GM19397 (cell line): Measurements from ENCODE around the gene BUB1B.

Experiments
- ATAC-seq: cut with Tn5 transposase; IDR thresholded peaks from one replicate; pipeline ENCODE4 v1.9.1; 2021; ENCODE audit warnings: mild to moderate bottlenecking, moderate library complexity; ENCODE audit not compliant: unreplicated experiment

BUB1B gene

GRCh38 chr15:40239693-40240618, 79.1 kb downstream of the BUB1B start:
- no peak for ATAC-seq

- ATAC-seq, result no peak
Observed at GRCh38 chr15:40240619-40241221, 79.9 kb downstream of the BUB1B start.

GRCh38 chr15:40241269-40242212, 80.7 kb downstream of the BUB1B start:
- no peak for ATAC-seq

- ATAC-seq, result no peak
Observed at GRCh38 chr15:40242213-40242599, 81.3 kb downstream of the BUB1B start.

- no peak for ATAC-seq
Observed at GRCh38 chr15:40242601-40243000, 81.7 kb downstream of the BUB1B start.

- no peak for ATAC-seq
Observed at GRCh38 chr15:40243126-40243810, 82.4 kb downstream of the BUB1B start.

GRCh38 chr15:40244961-40245523, 84.2 kb downstream of the BUB1B start:
- no peak for ATAC-seq

- ATAC-seq, result no peak
Observed at GRCh38 chr15:40245666-40246450, 85.0 kb downstream of the BUB1B start.

GRCh38 chr15:40246496-40247280, 85.8 kb downstream of the BUB1B start:
- ATAC-seq, result no peak

- no peak for ATAC-seq
Observed at GRCh38 chr15:40247406-40247971, 86.6 kb downstream of the BUB1B start.

- no peak for ATAC-seq
Observed at GRCh38 chr15:40248006-40248783, 87.3 kb downstream of the BUB1B start.

- ATAC-seq, result no peak
Observed at GRCh38 chr15:40249477-40250303, 88.8 kb downstream of the BUB1B start.

GRCh38 chr15:40250304-40250656, 89.4 kb downstream of the BUB1B start:
- no peak for ATAC-seq

- no peak for ATAC-seq
Observed at GRCh38 chr15:40250771-40251483, 90.1 kb downstream of the BUB1B start.

- ATAC-seq, result no peak
Observed at GRCh38 chr15:40251486-40252140, 90.7 kb downstream of the BUB1B start.

GRCh38 chr15:40252141-40252437, 91.2 kb downstream of the BUB1B start:
- peak; percentile 12 for ATAC-seq
